GM19238 (cell line): ENCODE results near the gene SMAD6.
"Not testable (repeated sequence)": the region's sequence is repeated elsewhere in the genome, so short reads cannot be mapped to it uniquely, and the experiment has no call there.

Source experiments
- DNase-seq: peaks from one replicate; pipeline ENCODE4 v3.0.0; 2011; ENCODE audit warnings: low spot score; ENCODE audit not compliant: insufficient read length

SMAD6 gene

DNA sequence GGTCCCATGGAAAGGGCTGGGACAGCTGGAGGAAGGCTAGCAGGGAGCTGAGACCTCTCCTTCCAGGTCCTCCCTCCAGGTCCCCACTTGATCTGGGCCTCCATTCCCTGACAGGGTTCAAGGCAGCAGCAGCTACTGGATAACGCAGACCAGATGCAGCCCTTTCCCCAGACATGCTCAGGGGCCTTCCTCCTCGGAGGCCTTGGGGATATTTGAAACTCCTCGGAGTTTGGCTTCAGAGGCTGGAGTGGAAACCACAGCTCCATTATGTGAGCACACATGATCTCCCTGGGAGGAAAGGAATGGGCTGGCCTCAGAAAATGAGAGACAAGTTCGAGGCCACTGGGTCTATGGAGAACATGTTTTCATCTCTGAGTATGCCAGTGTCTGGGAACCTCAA is 119.3 kb downstream of the SMAD6 start:
- no peak for DNase-seq

DNA sequence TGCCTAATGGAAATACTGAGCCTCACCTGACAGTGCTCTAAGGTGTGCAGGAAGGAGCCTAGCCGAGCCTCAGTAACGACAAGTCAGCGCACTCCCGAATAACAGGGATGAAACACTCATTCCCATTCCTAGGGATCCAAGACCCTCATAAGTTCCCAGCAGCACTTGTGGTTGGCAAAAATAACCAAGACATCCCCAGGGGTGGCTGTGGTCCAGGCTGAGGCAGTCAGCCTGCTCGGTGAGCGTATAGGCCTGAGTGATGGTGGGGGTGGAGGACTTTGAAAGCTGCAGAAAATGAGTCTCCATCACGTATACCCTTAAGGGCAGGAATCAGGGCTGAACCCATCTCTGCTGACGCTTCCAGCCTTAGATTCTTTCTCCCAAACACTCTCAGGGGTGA is 120.1 kb downstream of the SMAD6 start:
- no peak for DNase-seq

DNA sequence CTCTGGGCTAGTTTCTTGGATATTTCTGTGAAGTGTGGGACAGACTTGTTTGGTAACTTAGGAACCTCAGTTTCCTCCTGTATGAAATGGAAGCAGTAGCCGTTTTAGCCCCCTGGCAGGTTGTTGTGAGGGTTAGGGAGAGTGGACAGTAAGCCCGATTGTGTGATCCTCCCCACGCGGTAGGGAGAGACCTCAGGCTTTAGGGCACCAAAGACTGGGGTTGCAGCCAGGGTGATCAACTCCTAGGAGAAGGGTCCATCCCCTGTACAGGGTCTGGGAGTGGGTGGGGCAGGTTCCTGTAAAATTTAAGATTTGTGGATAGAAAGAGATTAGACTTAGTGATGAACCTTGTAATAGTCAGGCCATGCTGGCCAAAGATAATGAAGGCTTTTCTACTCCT is 120.5 kb downstream of the SMAD6 start:
- DNase-seq, result no peak

DNA sequence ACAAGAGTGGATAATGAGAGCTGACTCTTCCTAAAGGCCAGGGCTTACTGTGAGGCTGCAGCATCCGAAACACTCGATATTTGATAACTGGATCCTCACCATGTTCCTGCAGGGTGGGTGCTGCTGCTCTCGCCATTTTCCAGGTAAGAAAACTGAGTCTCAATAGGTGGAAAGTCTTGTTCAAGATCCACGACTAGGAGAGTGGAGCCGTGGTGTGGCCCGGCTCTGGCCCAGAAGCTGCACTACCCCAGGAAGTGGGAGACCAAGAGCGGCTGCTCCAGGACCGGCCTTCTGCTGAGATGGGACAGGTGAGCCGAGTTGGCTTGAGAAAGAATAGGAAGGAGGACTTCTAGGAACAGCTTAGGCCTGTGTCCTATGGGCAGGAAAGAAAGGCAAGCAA is 121.6 kb downstream of the SMAD6 start:
- DNase-seq, result no peak

DNA sequence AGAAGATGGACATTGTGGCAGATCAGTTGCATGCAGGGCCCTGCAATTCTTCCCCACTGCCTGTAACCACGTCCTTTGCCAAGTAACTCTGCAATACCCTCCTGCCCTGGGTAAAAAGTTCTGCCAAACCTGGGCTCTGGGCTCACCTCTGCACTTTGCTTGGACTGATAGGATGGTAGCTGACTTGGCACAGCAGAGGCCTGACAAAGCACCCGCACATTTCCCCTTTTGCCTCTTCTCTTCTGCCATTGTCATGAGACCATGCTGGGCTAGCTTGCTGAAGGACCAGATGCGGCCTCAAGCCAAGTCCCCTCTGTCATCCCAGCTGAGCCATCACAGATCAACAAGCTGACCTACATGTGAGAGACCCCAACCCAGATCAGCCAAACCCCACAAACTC is 122.4 kb downstream of the SMAD6 start:
- DNase-seq, result no peak

DNA sequence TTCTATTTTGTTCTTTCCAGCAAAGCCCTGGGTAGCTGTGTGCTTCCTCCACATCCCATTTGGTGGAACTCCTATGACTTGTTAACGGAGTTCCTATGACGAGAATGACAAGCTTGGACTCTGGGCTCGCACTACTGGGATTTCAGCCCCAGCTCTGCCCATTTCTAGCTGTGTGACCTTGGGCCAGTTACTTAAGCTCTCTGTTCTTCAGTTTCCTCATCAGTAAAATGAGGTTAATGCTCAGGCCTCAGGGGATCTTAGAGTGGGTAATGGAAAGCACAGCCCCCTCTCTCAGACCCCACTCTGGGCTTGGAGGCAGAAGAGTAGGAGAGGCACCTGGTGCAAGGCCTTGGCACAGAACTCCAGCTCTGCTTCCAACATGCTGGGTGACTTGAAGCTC is 123.1 kb downstream of the SMAD6 start:
- DNase-seq, result no peak

DNA sequence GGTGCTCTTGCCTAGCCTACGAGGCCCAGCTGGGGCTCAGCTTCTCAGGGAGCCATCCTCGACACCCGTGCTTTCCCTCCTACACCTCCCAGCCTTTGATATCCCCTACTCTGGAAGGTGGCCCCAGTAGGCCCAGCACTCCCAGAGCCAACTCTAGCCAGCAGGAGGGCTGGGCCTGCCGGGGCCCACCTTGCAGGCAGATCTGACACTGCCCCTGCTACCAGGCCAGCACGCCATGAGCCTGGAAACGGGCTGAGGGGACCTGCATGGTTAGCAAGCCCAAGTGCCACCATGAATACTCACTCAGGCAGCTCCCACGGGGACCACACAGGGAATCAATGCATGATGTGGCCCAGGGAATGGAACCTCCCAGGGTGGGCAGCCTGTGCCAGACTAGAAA is 123.7 kb downstream of the SMAD6 start:
- no peak for DNase-seq

DNA sequence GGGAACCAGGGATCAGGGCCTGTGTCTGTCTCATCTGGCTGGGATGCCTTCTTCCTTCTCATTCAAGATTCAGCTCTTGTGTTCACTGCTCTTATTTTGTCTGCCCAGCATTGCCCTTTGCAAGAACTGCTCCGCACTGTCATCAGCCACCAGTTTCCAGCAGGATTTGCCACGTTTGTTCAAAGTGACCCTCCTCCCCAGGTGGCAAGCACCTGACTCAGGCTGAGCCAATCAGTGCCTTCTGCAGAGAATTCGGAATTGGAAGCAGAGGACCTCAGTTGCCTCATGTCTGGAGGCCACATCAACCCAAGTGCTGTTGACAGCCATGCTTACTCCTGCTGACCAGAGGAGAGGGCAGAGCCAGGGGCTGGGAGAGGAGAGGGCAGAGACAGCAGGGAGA is 124.5 kb downstream of the SMAD6 start:
- DNase-seq, result no peak

DNA sequence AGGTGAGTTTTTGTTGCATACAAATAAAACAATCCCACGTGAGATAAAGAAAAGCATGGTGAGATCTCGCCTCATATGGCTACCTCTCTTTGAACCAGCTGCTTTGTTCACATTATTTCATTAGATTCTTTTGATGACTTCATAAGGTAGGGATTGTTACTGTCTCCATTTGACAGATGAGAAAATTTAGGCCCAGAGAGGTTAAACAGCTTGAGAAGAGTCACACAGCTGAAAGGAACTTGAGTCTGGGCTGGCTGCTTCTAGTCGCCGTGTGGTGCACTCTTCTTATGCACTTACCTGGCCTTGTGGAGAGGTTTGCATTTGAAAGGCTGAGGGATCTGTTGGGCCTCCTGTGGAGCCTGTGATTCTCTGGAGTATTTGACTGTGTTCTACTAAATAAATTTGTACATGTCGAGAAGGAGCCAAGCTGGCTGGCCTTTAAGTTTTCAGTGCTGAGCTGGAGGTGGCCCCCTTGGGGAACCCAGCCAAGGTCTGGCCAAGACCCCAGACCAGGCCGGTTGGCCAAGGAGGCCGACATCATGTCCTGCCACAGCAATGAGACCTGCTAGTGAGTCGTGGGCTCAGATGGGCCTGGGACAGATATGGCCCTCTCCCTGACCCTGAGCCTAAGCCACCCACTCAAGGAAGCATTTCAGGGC is 125.1 kb downstream of the SMAD6 start:
- DNase-seq, result no peak

DNA sequence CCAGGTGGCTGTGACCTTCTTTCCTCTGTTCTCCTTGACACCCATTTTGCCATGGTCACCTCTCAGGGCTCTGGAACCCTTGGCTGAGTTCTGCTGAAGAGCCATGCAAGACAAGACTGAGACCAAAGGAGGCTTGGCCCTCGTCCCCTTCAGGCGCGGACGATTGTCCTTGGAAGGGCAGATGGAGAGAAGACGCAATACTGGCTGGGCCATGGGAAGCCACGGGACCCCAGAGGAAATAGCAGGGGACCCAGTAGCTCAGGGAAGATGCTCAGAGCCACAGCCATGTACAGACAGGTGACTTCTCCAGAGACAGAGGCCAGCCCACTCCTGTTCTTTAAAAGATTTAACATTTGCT is 125.6 kb downstream of the SMAD6 start:
- DNase-seq, result no peak

DNA sequence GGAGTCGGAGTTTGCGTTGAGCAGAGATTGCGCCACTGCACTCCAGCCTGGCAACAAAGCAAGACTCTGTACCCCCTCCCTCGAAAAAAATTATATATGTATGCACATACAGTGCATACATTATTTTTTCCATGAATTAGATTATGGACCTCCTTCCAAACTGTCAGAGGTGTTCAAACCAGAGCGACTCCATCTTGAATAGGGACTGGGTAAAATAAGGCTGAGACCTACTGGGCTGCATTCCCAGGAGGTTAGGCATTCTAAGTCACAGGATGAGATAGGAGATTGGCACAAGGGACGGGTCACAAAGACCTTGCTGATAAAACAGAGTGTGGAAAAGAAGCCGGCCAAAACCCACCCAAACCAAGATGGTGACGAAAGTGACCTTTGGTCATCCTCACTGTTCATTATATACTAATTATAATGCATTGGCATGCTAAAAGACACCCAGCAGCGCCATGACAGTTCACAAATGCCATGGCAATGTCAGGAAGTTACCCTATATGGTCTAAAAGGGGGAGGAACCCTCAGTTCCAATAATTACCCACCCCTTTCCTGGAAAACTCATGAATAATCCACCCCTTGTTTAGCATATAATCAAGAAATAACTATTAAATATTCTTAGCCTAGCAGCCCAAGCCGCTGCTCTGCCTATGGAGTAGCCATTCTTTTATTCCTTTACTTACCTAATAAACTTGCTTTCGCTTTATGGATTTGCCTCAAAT is 126.9 kb downstream of the SMAD6 start:
- not testable (repeated sequence) for DNase-seq

DNA sequence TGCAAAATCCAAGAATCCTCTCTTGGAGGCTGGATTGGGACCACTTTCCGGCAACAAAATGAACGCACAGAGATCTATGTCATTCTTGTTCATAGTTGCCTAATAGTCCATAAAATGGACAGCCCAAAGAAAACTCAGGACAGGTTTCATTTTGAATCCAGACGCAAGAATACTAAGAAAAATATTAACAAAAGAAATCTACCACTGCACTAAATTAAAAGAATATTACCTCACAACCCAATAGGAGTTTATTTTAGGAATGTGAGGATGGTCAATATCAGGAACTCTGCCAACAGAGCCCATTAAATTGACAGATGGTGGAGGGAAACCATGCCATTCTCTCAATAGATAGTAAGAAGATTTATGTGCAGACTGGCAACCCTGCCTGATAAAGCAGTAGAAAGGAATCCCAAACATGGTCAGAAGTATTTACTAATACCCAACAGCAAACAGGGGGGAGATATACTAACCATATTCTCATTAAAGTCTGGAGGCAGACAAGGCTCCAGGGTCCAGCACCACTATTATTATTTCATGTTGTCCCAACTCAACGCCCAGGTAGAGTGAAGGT is 127.6 kb downstream of the SMAD6 start:
- no peak for DNase-seq

DNA sequence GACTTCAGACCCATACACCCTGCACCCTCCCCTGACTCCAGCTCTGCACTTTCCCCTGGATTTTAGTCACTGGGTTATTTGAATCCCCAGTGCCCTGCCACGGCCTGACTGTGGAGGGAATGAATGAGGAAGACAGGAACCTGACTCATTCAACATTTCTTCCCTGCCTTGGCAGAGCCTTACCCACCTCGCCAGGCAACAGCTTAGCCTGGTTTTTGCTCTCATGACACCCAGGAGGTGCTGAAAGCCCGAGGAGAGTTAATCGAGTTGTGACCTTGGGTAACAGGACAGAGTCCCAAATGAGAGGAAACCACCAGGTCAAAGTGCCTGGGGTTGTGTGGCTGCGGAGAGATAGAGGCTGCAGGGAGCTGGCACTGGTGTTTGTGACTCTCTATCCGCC is 128.3 kb downstream of the SMAD6 start:
- no peak for DNase-seq

DNA sequence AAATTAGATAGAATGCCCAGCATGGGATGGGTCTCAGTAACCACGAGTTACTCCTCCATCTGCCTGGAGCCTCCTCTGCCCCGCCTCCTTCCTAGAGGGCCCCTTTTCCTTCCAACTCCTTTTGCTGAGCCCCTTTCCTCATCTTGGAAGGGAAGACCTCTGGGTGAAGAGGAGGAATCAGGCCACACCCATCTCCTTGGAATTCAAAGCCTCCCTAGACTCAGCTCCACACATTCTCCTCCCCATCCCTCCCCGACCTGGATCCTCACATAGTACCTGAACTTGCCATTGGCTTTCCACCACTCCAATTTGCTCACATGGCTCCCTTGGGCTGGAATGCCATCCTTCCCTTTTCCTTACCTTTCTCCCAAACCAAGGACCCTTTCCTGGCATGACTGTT is 128.8 kb downstream of the SMAD6 start:
- DNase-seq, result no peak

DNA sequence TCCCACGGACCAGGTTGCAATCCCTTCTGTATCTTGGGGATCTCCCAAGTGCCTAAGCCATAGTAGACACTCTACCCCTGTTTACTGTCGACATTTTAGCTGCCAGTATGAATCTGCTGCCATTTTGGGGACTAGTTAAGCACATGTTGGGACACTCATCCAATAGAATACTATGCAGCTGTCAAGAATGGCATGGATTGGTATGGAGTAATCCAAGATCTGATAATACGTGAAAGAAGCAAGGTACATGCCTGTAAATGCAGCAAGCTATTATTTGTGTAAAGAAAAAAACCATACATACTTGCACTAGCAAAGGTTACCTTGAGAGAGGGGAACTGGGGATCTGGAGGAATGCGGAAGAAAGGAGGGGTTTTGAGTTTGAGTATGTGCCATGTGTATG is 129.3 kb downstream of the SMAD6 start:
- DNase-seq, result no peak

DNA sequence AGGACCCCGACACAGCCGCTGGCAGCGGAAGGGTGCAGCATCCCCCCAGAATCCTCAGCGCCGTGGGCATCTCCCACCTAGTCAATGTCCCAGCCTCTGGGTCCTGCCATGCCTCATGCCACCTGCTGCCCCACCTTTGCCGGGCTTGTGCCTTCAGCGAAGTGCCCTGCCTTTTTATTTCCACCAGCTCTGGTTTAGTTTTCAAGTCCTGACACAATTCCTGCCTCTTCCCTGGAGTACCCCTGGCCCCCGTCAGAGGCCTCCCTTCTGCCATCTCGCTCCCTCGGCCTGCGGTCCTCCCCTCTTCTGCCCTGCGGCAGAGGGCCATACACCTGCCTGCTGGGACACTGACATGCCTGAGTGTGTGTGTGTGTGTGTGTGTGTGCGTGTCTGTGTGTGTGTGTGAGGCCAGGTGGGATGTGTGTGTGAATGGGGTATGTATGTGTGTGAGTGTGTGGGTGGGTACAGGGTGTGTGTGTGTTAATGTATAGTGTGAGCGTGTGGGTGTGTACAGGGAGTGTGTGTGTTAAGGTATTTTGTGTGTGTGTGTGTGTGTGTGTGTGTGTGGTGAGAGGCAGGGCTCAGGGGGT is 129.9 kb downstream of the SMAD6 start:
- DNase-seq, result no peak
